Cardiac muscle cell (in vitro differentiated cells and primary cell): ENCODE results near the gene PNLIPRP2. TPM values are rescaled to one million over a fixed set of nuclear protein-coding genes. Genes with fewer than 3 reads are reported as not detected.

Experiments used
- DNase-seq, 2 donors: peaks; one replicate each; pipeline versions ENCODE4 v3.0.0 to v3.0.0-alpha.2; 2010 to 2017; ENCODE audit warnings: low read depth in 1 of 2, low spot score in 1 of 2
- H3K27ac ChIP-seq: fragments of 200-600 bp; sonication (generic); 2 replicates; pipeline ENCODE4 v1.5.1; 2016
- H3K27me3 ChIP-seq: fragments of 200-600 bp; sonication (generic); 2 replicates; pipeline ENCODE4 v1.6.0; 2016; ENCODE audit warnings: control low read depth
- H3K36me3 ChIP-seq: fragments of 200-600 bp; sonication (generic); 2 replicates; pipeline ENCODE4 v1.5.1; 2016; ENCODE audit warnings: control low read depth
- H3K4me1 ChIP-seq: fragments of 200-600 bp; sonication (generic); 2 replicates; pipeline ENCODE4 v1.8.1; 2017; ENCODE audit warnings: low read depth, mild to moderate bottlenecking, mixed run types
- H3K4me3 ChIP-seq: fragments of 200-600 bp; sonication (generic); 2 replicates; pipeline ENCODE4 v1.5.1; 2016; ENCODE audit warnings: mild to moderate bottlenecking
- H3K9me3 ChIP-seq: fragments of 200-600 bp; sonication (generic); 2 replicates; pipeline ENCODE4 v1.5.1; 2017; ENCODE audit warnings: low read depth, mild to moderate bottlenecking, control low read depth
- polyA plus RNA-seq: library from polyadenylated mRNA; unstranded; fragments of >200 nt; fragmentation: Nextera tagmentation; extraction: Ambion mirVana; gene quantifications from 2 replicates; pipeline ENCODE4 v1.2.1, GENCODE V29; 2016
- total RNA-seq: library from RNA; depleted of rRNA; stranded (reverse); fragments of >200 nt; gene quantifications from 2 replicates; pipeline ENCODE4 v1.2.3, GENCODE V29; 2016
- TF ChIP-seq, protein P1 (sequence below): IDR thresholded peaks from 2 replicates; pipeline ENCODE4 v1.5.1; 2012; ENCODE audit warnings: low read depth, mild to moderate bottlenecking, low read length

PNLIPRP2 gene
- total and polyA plus RNA-seq, 2 experiments from 2014 or later: not detected

DNA sequence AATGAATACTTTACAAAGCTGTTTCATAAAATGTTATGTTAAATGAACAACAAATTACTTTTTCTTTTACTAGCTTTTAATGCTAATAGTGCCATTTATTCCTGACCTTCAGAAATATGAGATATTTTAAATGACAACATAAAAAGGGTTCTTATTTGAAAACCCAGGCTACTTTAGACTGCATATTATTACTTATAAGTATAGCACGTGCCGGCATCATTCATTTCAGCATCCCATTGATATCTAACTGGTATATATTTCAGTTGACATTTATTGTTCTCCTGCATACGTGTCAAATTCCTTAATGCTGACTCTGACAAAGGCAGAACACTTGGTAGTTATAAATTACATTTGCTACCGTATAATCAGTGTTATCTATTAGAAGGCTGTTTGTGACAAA is 35.3 kb downstream of the PNLIPRP2 start:
- no peak overlapping the region for H3K4me3 ChIP-seq
- TF ChIP-seq, protein P1, sequence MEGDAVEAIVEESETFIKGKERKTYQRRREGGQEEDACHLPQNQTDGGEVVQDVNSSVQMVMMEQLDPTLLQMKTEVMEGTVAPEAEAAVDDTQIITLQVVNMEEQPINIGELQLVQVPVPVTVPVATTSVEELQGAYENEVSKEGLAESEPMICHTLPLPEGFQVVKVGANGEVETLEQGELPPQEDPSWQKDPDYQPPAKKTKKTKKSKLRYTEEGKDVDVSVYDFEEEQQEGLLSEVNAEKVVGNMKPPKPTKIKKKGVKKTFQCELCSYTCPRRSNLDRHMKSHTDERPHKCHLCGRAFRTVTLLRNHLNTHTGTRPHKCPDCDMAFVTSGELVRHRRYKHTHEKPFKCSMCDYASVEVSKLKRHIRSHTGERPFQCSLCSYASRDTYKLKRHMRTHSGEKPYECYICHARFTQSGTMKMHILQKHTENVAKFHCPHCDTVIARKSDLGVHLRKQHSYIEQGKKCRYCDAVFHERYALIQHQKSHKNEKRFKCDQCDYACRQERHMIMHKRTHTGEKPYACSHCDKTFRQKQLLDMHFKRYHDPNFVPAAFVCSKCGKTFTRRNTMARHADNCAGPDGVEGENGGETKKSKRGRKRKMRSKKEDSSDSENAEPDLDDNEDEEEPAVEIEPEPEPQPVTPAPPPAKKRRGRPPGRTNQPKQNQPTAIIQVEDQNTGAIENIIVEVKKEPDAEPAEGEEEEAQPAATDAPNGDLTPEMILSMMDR: no peak
- DNase-seq: no peak
- H3K4me1 ChIP-seq: no peaks in the 10 kb centered on the region
- H3K36me3 ChIP-seq: no peaks in the 10 kb centered on the region
- H3K27ac ChIP-seq: no peak overlapping the region
- no peaks in the 10 kb centered on the region for H3K9me3 ChIP-seq
- H3K27me3 ChIP-seq: no peaks in the 10 kb centered on the region

DNA sequence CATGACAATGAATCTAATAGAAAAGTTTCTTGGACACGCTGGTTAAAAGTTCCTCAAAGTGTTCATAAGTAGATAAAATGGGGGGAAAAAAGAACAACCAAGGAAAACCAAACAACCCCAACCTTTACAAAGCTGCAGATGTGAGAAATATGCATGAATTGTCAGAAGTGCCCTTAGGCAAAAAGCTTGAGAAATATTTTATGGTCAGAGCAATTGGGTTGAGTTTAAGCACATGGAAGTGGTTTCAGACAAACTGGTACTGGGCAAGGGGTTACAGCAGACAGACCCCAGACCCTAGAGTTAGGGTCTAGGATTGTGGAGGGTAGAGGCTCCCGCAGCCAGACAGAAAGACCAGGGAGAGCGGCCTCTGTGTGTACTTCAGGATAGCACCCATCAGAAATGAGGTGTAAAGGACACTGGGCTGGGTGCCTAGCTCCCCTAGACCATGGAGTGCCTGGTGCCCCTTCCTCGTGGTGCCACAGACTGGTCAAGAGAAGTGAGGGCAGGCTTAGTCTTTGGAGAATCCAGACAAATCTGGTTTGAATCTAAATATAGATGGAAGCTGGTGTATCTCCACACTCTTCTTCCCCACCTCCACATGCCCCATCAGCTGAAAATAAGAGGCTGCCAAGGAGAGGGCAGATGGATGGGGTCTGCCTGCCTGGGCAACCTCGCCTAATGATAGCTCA is 37.3 kb downstream of the PNLIPRP2 start:
- TF ChIP-seq, protein P1: no peak

DNA sequence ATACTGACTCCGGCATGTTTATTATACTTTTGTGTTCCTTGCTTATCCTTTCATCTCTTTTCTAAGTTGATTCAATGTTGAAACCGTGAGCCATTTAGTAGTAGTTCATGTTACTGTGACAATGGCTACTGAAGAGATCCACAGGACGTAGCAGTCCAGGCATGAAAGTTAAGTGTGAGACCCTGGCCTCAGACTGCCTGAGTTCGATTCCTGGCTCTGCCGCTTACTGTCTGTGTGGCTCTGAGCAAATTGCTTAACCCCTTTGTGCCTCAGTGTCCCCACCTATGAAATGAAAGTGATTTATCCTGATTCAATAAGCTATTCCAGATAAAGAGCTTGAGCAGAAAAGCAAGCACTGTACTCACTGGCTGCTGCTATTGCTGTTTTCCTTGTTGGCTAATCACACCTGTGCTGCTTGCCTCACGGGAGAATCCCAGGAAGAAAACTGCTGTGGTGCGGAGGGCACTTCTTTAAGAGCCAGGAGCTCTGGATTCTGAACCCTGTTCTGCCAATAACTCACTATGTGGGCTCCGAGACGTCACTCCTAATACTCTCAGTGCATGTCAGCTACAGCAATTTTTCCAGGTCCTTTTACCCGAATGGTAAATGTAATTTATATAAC is 38.4 kb downstream of the PNLIPRP2 start:
- no peak overlapping the region for H3K27ac ChIP-seq
- H3K27me3 ChIP-seq: no peaks in the 10 kb centered on the region
- H3K36me3 ChIP-seq: no peaks in the 10 kb centered on the region
- no peak overlapping the region for H3K4me3 ChIP-seq
- DNase-seq: no peak
- TF ChIP-seq, protein P1: no peak
- H3K9me3 ChIP-seq: no peaks in the 10 kb centered on the region
- H3K4me1 ChIP-seq: no peaks in the 10 kb centered on the region

More for the DNA sequence above, 37.3 kb downstream of the PNLIPRP2 start:
- no peak overlapping the region for H3K27ac ChIP-seq
- H3K4me1 ChIP-seq: no peaks in the 10 kb centered on the region
- H3K27me3 ChIP-seq: no peaks in the 10 kb centered on the region
- no peak for DNase-seq
- no peak overlapping the region for H3K4me3 ChIP-seq
- H3K36me3 ChIP-seq: no peaks in the 10 kb centered on the region
- H3K9me3 ChIP-seq: no peaks in the 10 kb centered on the region

DNA sequence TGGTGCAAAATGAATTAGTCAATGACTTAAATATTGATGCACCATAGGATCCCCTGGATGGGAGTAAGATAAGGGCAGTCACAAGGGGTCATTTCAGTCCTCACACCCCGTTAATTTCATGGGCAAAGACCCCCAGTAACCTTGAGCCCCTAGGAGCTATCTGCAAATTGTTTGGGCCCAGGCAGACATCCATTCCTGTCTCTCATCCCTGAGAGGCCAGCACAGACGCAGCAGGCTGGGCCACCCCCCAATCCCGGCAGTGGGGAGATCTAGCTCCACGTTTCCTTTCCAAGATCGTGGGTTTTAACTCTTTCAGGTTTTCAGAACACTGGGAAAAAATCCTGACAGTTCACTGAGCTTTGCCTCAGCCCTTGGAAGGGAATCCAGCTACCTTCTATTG is 40.1 kb downstream of the PNLIPRP2 start:
- H3K9me3 ChIP-seq: no peaks in the 10 kb centered on the region
- H3K36me3 ChIP-seq: no peaks in the 10 kb centered on the region
- peaks cover under 1% of the 10 kb centered on the region for H3K4me1 ChIP-seq
- no peak for DNase-seq
- TF ChIP-seq, protein P1: no peak
- H3K4me3 ChIP-seq: no peak overlapping the region
- H3K27ac ChIP-seq: no peak overlapping the region
- H3K27me3 ChIP-seq: no peaks in the 10 kb centered on the region

DNA sequence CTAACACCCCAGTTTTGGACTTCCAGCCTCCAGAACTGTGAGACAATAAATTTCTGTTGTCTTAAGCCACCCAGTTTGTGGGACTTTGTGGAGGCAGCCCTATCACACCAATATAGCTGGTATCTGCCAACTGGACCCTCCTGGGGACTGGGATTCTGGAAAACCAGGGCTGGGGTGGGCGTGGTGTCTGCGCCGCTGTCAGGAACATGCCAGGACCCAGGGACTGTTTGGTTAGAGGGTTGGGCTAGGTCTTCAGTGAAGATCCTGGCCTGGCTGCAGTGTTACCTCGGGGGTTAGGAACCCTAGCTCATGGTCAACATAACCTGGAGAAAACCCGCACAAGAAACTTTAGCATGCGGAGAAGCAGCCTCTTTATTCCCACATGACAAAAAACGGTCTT is 42.6 kb downstream of the PNLIPRP2 start:
- DNase-seq: no peak
- Histone ChIP-seq H3K9me3 (no peaks in the 10 kb centered on the region), H3K4me3 (no peak overlapping the region), H3K27me3 (no peaks in the 10 kb centered on the region), H3K36me3 (no peaks in the 10 kb centered on the region), H3K27ac (no peak overlapping the region), H3K4me1 (peaks cover 2% of the 10 kb centered on the region)
- TF ChIP-seq, protein P1: no peak
